ENCODE measurements around the gene PLA2G4D.

The PLA2G4D gene

GRCh38 chr15:42088801-42089640 is 5.3 kb downstream of the PLA2G4D start:
- DNase-seq, result no peak

- no peak for DNase-seq
These were observed 6.2 kb downstream of the PLA2G4D start for GRCh38 chr15:42087926-42088800.

- no peak for DNase-seq
These were observed 6.9 kb downstream of the PLA2G4D start for GRCh38 chr15:42087460-42087859.

GRCh38 chr15:42085721-42086120 is 8.6 kb downstream of the PLA2G4D start:
- DNase-seq, result no peak

- no peak for DNase-seq
These were observed 9.1 kb downstream of the PLA2G4D start for GRCh38 chr15:42085236-42085605.

- peak; percentile 45 for DNase-seq
These were observed 9.7 kb downstream of the PLA2G4D start for GRCh38 chr15:42084465-42085235.

- DNase-seq, result no peak
These were observed 10.4 kb downstream of the PLA2G4D start for GRCh38 chr15:42083916-42084315.

GRCh38 chr15:42083605-42083908 is 10.8 kb downstream of the PLA2G4D start:
- no peak for DNase-seq

GRCh38 chr15:42082823-42083604 is 11.3 kb downstream of the PLA2G4D start:
- no peak for DNase-seq

- DNase-seq, result no peak
These were observed 12.2 kb downstream of the PLA2G4D start for GRCh38 chr15:42082141-42082540.

GRCh38 chr15:42080919-42081830 is 13.2 kb downstream of the PLA2G4D start:
- DNase-seq, result no peak

- DNase-seq, result no peak
These were observed 14.0 kb downstream of the PLA2G4D start for GRCh38 chr15:42080186-42080918.

- DNase-seq, result no peak
These were observed 14.9 kb downstream of the PLA2G4D start for GRCh38 chr15:42079401-42079908.

GRCh38 chr15:42078903-42079302 is 15.5 kb downstream of the PLA2G4D start:
- no peak for DNase-seq

GRCh38 chr15:42077689-42078088 is 16.7 kb downstream of the PLA2G4D start:
- no peak for DNase-seq

- DNase-seq, result no peak
These were observed 20.9 kb downstream of the PLA2G4D start for GRCh38 chr15:42073418-42073817.

- DNase-seq, result no peak
These were observed 22.1 kb downstream of the PLA2G4D start for GRCh38 chr15:42072141-42072685.

GRCh38 chr15:42071717-42072116 is 22.6 kb downstream of the PLA2G4D start:
- DNase-seq, result no peak

- no peak for DNase-seq
These were observed 23.4 kb downstream of the PLA2G4D start for GRCh38 chr15:42070976-42071350.
